Cerebellar cortex (tissue), 1 donor: ENCODE measurements around the gene HSDL2.
"Not testable (repeated sequence)": the region's sequence is repeated elsewhere in the genome, so short reads cannot be mapped to it uniquely, and the experiment has no call there.

Experiments
- DNase-seq: peaks from one replicate; pipeline ENCODE4 v3.0.0-alpha.2; 2015; ENCODE audit warnings: low spot score

HSDL2 gene

DNA sequence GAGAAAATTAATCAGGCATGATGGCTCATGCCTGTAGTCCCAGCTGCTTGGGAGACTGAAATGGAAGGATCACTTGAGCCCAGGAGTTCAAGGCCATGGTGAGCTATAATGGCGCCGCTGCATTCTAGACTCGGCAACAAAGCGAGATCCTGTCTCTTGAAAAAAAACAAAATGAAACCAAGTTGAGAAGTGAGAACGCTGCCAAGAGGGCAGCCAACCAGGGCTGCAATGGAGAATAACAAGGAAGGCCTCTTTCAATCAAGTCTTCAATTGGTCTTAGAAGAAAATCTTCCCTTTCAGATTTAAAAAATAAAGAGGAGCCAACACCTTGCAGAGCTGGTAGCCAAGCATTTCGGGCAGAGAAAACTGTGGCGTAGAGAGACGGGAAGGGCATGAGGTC lies 121.4 kb downstream of the HSDL2 start:
- DNase-seq, result no peak

GRCh38 chr9:112502175-112502946 lies 122.5 kb downstream of the HSDL2 start:
- DNase-seq, result no peak

- DNase-seq, result no peak
Measured at GRCh38 chr9:112503170-112503569, 123.3 kb downstream of the HSDL2 start.

GRCh38 chr9:112505086-112505485 lies 125.2 kb downstream of the HSDL2 start:
- no peak for DNase-seq

GRCh38 chr9:112505607-112506006 lies 125.7 kb downstream of the HSDL2 start:
- no peak for DNase-seq

GRCh38 chr9:112506571-112506970 lies 126.7 kb downstream of the HSDL2 start:
- no peak for DNase-seq

- no peak for DNase-seq
Measured at GRCh38 chr9:112507001-112507680, 127.2 kb downstream of the HSDL2 start.

- DNase-seq, result no peak
Measured at GRCh38 chr9:112508377-112508776, 128.5 kb downstream of the HSDL2 start.

DNA sequence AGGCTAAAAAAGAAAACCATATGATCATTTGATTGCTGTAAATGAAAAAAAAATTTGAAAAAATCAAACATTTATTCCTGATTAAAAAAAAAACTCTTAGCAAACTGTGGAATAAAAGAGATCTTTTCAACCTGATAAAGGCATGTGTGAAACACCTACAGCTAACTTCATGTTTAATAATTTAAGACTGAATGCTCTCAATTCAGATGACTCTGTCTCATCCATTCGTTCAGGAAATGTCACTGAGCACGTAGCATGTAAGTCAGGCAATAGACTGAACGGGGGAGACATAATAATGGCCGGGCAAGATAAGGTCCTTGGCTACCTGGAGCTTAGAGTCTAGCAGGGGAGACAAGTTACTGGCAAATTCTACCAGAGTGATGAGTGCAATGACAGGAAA lies 132.5 kb downstream of the HSDL2 start:
- not testable (repeated sequence) for DNase-seq

DNA sequence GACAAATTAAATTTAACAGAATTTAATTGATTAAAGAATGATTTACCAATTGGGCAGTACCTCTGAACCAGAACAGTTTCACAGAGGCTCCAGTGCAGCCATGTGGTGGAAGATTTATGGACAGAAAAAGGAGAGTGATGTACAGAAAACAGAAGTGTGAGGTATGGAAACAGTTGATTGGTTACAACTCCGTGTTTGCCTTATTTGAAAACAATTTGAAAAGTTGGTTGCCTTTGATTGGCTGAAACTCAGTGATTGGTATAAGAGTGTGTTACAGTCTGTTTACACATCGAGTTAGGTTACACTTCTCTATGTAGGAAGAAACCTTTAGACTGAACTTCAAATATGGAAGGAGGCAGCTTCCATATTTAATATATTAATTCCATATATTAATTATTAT lies 136.9 kb downstream of the HSDL2 start:
- DNase-seq, result no peak

DNA sequence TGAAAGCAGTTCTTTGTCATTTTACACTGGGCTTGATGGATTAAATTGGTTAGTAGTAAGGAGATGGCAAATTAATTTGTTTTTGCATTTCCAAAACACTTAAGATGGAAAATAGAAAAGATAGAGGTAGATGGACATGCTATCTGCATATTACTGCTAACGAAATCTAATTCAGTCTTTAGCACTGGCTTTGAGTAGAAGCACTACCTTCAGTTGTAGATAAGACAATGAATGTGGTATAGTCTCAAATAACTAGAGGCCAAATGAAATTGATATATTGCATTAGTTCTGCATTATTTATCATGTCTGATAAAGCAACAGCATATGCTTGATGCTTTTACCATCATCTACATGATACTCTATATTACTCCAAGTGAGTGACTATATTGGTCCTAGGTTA lies 140.2 kb downstream of the HSDL2 start:
- no peak for DNase-seq

GRCh38 chr9:112520656-112521055 lies 140.7 kb downstream of the HSDL2 start:
- peak; percentile 46 for DNase-seq
